SHP77 (cell line): Measurements from ENCODE around the gene APBA2.

ENCODE experiments used
- DNase-seq, 2 experiments: peaks; one replicate each; lab custom pipeline; 2025; lab: John Stamatoyannopoulos, UW

APBA2 gene

DNA sequence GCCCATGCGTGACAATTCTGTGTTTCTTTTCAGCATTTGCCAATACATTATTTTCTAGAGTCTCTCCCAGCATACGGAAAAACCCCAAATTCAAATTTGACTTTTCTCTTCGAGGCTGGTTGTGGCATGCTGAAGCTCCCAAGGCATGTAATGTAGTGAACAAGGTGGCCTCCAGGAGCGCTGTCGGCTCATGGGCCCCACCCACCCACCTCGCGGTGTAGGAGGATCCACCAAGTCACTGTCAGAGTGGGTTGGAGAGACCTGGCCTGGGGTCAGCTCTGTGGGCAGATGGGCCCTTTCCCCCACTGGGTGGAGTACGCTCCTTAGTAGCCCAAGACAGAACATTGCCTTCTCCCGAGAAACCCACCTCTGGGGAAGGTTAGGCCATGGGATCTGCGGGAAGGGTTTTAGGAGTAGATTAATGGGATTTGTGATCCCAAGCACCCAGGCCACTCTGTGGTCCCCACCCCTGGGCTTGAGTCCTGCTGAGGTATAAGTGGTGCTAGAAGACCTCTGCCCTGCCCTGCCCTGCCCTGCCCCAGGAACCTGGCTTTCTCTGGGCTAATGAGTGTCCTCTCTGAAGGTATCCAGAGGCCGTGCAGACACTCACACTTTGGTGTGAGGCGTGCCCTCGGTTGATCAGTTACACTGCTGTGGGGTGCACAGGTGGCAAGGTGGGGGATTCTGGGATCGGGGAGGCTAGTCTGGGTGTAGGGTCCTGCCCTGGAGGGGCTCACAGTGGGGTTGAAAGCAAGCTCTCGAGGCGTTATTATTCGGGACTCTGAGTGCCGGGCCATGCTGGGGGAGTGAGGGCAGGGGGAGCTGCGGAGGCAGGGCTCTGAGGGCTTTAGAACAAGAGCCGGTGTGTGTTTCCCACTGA, 97.9 kb downstream of the APBA2 start:
- DNase-seq: no peak

GRCh38 chr15:28984421-28985315, 98.9 kb downstream of the APBA2 start:
- peak; percentile 80 to 82 for DNase-seq

- no peak for DNase-seq
Measured at GRCh38 chr15:28985316-28985645, 99.5 kb downstream of the APBA2 start.

DNA sequence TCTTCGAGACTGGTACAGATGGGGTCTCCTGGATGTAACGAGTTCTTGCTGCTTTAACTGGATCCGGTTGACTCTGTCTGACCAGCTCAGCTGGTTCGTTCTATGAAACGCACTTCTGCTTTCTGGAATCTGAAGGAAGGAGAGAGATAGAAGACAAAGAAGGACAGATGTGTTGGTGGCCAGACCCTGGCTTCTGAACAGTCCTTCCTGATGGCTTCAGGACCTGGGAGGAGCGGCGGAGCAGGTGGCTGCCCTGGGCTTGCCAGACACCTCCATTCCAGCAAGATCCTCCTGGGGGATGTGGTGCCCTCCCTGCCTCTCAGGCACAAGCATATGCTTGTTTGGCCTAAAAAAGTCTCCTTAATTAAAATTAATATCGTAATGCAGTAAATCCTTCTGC, 99.9 kb downstream of the APBA2 start:
- no peak for DNase-seq

GRCh38 chr15:28986108-28986507, 100.3 kb downstream of the APBA2 start:
- DNase-seq: peak in 1 of 2 experiments; percentile 50

DNA sequence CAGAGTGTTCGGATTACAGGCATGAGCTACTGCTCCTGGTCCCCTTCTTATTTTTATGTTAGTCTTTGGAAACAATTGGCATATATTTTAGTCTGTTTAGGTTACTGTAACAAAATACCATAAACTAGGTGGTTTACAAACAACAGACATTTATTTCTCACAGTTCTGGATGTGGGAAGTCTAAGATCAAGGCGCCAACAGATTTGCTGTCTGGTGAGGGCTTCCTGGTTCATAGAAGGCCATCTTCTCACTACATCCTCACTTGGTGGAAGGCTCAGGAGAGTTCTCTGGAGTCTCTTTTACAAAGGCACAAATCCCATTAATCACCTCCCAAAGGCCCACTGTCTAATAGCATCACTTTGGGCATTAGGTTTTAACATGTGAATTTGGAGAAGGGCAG, 101.0 kb downstream of the APBA2 start:
- DNase-seq: no peak

GRCh38 chr15:28987337-28987736, 101.6 kb downstream of the APBA2 start:
- DNase-seq: no peak

- DNase-seq: peak; percentile 17 to 18
Measured at GRCh38 chr15:28989239-28989830, 103.6 kb downstream of the APBA2 start.

GRCh38 chr15:28989896-28990295, 104.1 kb downstream of the APBA2 start:
- no peak for DNase-seq

- DNase-seq: no peak
Measured at GRCh38 chr15:28990390-28990789, 104.6 kb downstream of the APBA2 start.

DNA sequence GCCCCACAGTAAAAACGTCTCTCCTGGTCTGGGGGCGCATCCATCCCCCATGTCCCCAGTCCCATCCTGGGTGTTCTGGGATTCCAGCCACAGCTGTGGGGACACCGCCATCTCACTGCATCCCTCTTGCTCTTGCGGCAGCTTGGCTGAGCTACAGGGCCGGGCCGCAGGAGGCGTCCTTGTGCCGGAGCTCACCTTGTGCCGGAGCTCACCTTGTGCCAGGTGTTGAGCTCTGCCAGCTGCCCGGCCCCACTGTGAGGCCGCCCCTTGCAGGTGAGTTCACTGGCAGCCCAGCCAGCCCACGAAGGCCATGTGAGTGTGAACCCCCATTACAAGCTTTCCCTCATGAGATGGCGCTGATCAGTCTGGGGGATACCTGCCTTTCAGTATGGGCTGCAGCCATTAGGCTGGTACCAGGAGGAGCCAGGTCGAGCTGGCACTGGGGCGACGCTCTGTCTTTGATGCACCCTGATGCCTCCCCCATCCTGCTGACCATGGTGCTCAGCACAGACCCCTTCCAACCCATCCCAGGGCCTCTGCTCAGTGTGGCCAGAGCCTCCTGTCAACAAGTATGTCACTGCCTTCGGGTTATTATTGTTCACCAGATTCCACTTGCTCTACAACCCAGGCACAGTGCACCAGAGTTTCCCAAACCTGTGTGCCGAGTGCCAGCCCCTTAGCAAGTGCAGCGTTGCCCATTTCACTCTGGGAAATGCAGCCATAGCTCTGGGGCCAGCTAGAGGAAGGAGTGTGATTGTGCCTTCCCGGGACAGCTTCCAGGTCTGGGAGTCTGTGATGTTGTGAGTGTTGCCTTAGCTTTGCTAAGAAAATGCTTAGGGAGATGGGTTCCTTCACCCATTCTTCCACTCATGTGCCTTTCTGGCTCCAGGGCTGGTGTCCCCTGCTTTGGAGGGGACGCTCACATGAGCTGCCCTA, 105.7 kb downstream of the APBA2 start:
- DNase-seq: no peak

GRCh38 chr15:28992336-28992864, 106.6 kb downstream of the APBA2 start:
- no peak for DNase-seq

DNA sequence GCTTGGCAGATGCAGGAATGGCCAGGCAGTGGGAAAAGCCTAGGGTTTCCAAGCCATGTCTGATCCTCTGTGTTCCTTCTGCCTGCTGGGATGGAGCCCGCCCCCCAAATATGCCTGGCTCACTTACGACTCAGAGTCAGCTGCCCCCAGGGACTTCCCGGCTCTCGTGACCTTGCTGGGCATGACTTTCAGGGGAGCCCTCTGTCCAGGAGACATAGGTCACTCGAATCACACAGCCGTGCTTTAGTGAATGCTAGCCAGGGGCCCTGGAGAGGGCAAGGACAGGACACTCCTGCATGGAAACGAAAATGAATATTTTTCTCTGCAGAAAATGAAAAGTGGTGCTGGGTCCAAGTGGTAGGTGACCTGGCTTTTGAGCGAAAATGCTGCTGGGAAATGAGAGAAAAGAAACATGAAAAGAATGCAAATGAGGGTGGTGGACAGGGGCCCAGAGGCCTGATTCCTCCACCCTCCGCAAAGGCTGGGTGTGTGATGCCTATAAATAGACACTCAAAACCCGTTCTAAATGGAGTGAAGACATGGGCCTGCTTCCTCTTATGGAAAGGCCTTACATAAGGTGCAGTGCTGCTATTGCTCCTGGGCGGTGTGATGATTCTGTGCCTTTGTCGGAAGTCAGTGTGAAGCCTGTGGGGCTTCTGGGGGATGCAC, 107.4 kb downstream of the APBA2 start:
- no peak for DNase-seq

- no peak for DNase-seq
Measured at GRCh38 chr15:28993720-28994053, 107.9 kb downstream of the APBA2 start.

DNA sequence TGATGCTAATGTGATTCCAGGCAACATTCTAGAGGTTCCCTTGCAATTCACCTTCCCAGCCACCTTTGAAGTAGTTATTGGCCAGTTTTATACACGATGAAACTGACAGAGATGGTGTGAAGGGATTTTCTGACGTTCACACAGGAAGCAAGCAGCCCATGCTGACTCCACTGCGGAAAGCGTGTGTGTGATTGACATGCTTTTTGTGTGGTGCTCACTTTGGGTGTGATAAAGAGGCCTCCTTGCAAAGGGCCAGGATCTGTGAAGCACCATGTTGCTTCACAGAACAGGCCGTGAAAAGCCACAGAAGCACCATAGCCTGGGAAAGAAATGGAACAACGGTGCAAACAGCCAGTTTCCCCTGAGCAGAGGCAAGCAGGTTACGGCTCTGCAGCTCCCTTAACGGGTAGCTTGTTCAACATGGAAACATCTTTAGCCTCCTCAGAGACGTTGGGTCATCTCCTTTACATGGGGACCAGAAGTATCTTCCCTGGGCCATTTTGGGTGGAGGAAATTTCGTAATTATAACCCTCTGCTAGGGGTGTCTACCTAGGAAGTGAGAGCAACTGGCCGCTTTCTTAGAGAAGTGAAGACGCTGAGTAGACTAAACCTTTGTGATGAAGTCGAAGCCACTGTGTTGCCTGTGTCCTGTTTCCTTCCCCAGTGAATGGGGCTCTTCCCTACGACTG, 108.5 kb downstream of the APBA2 start:
- DNase-seq: no peak

GRCh38 chr15:28994831-28995596, 109.2 kb downstream of the APBA2 start:
- no peak for DNase-seq

GRCh38 chr15:28995705-28996104, 109.9 kb downstream of the APBA2 start:
- no peak for DNase-seq

DNA sequence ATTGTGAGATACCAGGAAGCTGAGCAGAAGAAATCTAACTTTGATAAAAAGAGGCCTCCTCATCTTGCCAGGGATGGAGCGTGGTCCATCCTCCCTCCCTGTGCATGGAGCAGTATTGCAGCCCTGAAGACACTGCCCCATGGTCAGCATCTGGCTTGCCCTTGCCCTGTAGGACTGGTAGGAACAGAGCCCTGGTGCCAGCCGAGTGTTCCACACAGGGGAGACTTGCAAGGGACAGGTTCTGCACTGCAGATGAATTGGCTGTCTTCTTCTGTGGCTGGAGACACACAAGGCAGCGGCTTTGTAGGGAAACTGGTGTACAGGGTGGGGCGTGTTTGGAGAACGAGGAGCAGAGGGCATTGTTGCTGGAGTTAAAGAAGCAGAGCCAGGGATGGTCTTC, 110.5 kb downstream of the APBA2 start:
- no peak for DNase-seq

DNA sequence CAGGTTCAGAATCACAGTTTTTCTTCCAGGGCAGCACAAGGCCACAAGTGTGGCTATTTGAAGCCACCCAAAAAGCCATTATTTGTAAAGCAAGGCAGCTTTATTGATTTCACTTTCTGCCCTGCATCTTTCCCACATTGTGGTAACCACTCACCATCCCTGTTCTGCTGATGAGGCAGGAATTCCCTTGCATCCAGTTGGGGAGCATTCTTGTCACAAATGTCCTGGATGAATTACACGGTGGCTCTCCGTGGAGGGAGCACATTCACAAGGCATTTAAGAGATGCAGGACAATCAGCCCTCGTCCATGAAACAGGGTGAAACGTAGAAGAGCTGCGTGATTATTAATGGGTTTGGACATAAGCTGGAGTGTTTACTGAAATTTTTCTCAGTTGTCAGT, 111.2 kb downstream of the APBA2 start:
- DNase-seq: no peak

- DNase-seq: no peak
Measured at GRCh38 chr15:28997791-28998190, 112.0 kb downstream of the APBA2 start.
